Heart left ventricle (tissue), 16 donors: ENCODE data around the gene RREB1. TPM values are rescaled to one million over a fixed set of nuclear protein-coding genes. Genes with fewer than 3 reads are reported as not detected.

Experiments
- ATAC-seq, 4 donors: fragments of 200-7000 bp; cut with Tn5 transposase; one replicate each; pipeline ENCODE4 v1.9.1; 2020 to 2022; ENCODE audit warnings: moderate library complexity in 4 of 4, mild to moderate bottlenecking in 3 of 4, moderate number of reproducible peaks in 1 of 4
- DNase-seq, 5 donors: peaks; one replicate each; pipeline ENCODE4 v3.0.0-alpha.2; 2020
- H3K27ac ChIP-seq, 12 donors: fragments of 200-600 bp; sonication (generic) in 4 of 12; one replicate each; pipeline versions ENCODE4 v1.5.0 to v1.8.0; 2016 to 2022; ENCODE audit warnings: mild to moderate bottlenecking in 2 of 12
- H3K27me3 ChIP-seq, 9 donors: fragments of 200-600 bp; sonication (generic) in 2 of 9; one replicate each; pipeline versions ENCODE4 v1.5.1 to v1.8.0; 2016 to 2022; ENCODE audit warnings: mild to moderate bottlenecking in 3 of 9
- H3K36me3 ChIP-seq, 9 donors: fragments of 200-600 bp; sonication (generic) in 2 of 9; one replicate each; pipeline versions ENCODE4 v1.5.0 to v1.8.0; 2018 to 2022; ENCODE audit warnings: mild to moderate bottlenecking in 2 of 9
- H3K4me1 ChIP-seq, 12 donors: fragments of 200-600 bp; sonication (generic) in 4 of 12; one replicate each; pipeline versions ENCODE4 v1.5.0 to v1.8.0; 2016 to 2022; ENCODE audit warnings: mild to moderate bottlenecking in 3 of 12
- H3K4me3 ChIP-seq, 12 donors: fragments of 200-600 bp; sonication (generic) in 4 of 12; one replicate each; pipeline versions ENCODE4 v1.5.0 to v1.8.0; 2017 to 2022; ENCODE audit warnings: mild to moderate bottlenecking in 9 of 12, moderate library complexity in 4 of 12
- H3K9me3 ChIP-seq, 12 donors: fragments of 200-600 bp; sonication (generic) in 4 of 12; one replicate each; pipeline versions ENCODE4 v1.5.0 to v1.8.0; 2016 to 2022; ENCODE audit warnings: mild to moderate bottlenecking in 1 of 12
- CTCF ChIP-seq, 12 donors: fragments of 200-600 bp; sonication (generic) in 4 of 12; IDR thresholded peaks; one replicate each; pipeline versions ENCODE4 v1.5.0 to v1.8.0; 2018 to 2022; ENCODE audit warnings: antibody characterized with exemption in 12 of 12, mild to moderate bottlenecking in 5 of 12
- POLR2A ChIP-seq, 2 donors: fragments of 450-650 bp; IDR thresholded peaks; one replicate each; pipeline ENCODE4 v1.6.1; 2017; ENCODE audit warnings: antibody characterized with exemption in 2 of 2, mild to moderate bottlenecking in 2 of 2, moderate library complexity in 2 of 2
- WGBS, 4 donors: extraction: QIAGEN DNeasy Blood & Tissue Kit in 2 of 4; methylation state at CpG; one replicate each; pipeline versions ENCODE4 v1.1.5 to v1.1.7; 2013 to 2018; 5-methylcytosine and 5-hydroxymethylcytosine counted together
- intact Hi-C, 10 donors: fragments of 100-400 bp; cut with DNase I; formaldehyde crosslinking; loops; one replicate each; pipeline versions ENCODE4 v1.11.1 to v1.14.2; 2022
- long read RNA-seq, 3 donors: library from polyadenylated mRNA; unstranded; transcript quantifications; one replicate each; pipeline ENCODE4 v2.0.0, GENCODE V29; 2020 to 2021
- polyA plus RNA-seq, 2 donors: library from polyadenylated mRNA; stranded (reverse); fragments of 200-250 nt; gene quantifications; one replicate each; pipeline ENCODE4 v1.2.3, GENCODE V29; 2013
- total RNA-seq, 9 donors: library from RNA; depleted of rRNA in 2 of 9; stranded (reverse); fragments of >200 nt in 2 of 9; fragmentation: NEBNext Ultra II Directional in 3 of 9; extraction: Animal tissue kit (Norgen Biotek cat#: 25700) in 3 of 9; gene quantifications; one replicate each; pipeline versions ENCODE4 v1.1.0 to v1.2.4, GENCODE V29; 2016 to 2023
- donor health status: ischemic (EF 13 %, LVEDD 7.1; RV severe dilation, severe dysfunction).
- donor health status: healthy with polysubstance abuse.
- donor health status: DM: no; HTN: yes; CAD: no.
- donor health status: DM: no; HTN: no; CAD: no.
- donor health status: ischemic (EF 25% LVEDD 6.9; RV normal size, moderate dysfunction).
- donor health status: ischemic (EF 25% LVEDD 5.7; RV mildly dilated, moderate dysfunction).
- donor health status: healthy.
- donor health status: DM: yes; HTN: yes; CAD: no.
- donor health status: ischemic (EF 35%, LVEDD 5.7; RV mildly dilated, moderate dysfunction).
- donor health status: nonischemic (EF 11% LVEDD 7.7; RV severe dilation, severe dysfunction).
- donor health status: DM: yes; HTN: yes; CAD: no.
- donor health status: PGD.
- donor health status: ischemic (EF 29% LVEDD 5.4; RV normal size, mild dysfunction).
- donor health status: nonischemic (EF 23%, LVEDD 6.1; RV moderate dilation, normal function).

The RREB1 gene, protein sequence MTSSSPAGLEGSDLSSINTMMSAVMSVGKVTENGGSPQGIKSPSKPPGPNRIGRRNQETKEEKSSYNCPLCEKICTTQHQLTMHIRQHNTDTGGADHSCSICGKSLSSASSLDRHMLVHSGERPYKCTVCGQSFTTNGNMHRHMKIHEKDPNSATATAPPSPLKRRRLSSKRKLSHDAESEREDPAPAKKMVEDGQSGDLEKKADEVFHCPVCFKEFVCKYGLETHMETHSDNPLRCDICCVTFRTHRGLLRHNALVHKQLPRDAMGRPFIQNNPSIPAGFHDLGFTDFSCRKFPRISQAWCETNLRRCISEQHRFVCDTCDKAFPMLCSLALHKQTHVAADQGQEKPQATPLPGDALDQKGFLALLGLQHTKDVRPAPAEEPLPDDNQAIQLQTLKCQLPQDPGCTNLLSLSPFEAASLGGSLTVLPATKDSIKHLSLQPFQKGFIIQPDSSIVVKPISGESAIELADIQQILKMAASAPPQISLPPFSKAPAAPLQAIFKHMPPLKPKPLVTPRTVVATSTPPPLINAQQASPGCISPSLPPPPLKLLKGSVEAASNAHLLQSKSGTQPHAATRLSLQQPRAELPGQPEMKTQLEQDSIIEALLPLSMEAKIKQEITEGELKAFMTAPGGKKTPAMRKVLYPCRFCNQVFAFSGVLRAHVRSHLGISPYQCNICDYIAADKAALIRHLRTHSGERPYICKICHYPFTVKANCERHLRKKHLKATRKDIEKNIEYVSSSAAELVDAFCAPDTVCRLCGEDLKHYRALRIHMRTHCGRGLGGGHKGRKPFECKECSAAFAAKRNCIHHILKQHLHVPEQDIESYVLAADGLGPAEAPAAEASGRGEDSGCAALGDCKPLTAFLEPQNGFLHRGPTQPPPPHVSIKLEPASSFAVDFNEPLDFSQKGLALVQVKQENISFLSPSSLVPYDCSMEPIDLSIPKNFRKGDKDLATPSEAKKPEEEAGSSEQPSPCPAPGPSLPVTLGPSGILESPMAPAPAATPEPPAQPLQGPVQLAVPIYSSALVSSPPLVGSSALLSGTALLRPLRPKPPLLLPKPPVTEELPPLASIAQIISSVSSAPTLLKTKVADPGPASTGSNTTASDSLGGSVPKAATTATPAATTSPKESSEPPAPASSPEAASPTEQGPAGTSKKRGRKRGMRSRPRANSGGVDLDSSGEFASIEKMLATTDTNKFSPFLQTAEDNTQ (N-terminal part only)
- total RNA-seq (10 to 100 TPM; 28.6 to 49.4 (median 40.1) TPM), polyA plus RNA-seq (1 to 10 TPM; 8.7 to 9.1 TPM)
- long read RNA-seq, donor 1, partial matches to known transcripts = 9 of 18 reads
- long read RNA-seq, donor 1, other reads (novel, unspliced or antisense) = 9 of 18 reads
- long read RNA-seq, donor 2, partial matches to known transcripts = 0 of 6 reads
- long read RNA-seq, donor 2, other reads (novel, unspliced or antisense) = 6 of 6 reads
- long read RNA-seq, donor 3, partial matches to known transcripts = 19 of 20 reads
- long read RNA-seq, donor 3, other reads (novel, unspliced or antisense) = 1 of 20 reads

DNA sequence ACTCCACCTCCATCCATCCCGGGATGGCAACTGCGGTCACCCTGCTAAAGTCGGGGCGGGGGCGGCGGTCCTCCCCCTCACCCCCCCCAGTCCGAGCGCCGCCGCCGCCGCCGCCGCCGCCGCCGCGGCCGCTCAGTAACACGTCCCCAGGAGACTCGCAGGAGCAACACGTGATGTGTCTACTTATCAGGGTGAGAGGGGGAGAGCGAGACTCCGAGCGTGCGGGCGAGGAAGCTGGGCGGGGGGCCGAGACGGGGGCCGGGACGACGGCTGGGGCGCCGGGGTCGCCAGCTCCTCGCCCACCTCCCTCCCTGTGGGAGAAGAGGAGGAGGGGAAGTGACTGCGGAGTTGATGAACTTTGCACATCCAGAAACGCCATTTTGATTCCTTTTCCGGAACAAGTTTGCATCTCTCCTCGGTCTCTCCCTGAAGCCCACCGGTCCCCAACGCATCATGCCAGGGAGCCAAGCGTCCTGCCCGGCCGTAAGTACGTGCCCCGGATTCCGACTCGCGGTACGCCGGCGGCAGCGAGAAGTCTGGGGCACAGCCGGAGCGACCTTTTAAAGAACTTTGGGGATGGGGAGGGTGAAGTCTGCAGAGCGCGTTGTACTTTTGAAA, at the start of gene RREB1:
Gene RREB1 (plus strand): TSS at position 384 of the 618 bp plus-strand sequence. CDS start 73,951 bp downstream, outside the sequence.
- Histone ChIP-seq H3K27me3 (no peaks in the 10 kb centered on the region), H3K4me1 (peaks cover 0 to 44% (median 29%) of the 10 kb centered on the region in 12 donors), H3K27ac (peak within 1 kb of the TSS; percentile 88 to 99 (median 96)), H3K36me3 (no peaks in the 10 kb centered on the region), H3K9me3 (no peaks in the 10 kb centered on the region), H3K4me3 (peak within 1 kb of the TSS; percentile 71 to 99 (median 96))
- ATAC-seq = peak in 3 of 4 donors; percentile 69 to 77 (median 77)
- TF ChIP-seq POLR2A (IDR thresholded peaks at IDR 0.05) (peak in 1 of 2 donors; percentile 29), CTCF (IDR thresholded peaks at IDR 0.05) (no peak)
- 0 to 2% (median 0%) methylated on average over 34 to 59 of the region's 59 CpGs for WGBS, 4 donors
- intact Hi-C loops = loop anchor here in 8 of 10 donors (2.0 to 10.0 kb wide), 17 partner anchors 33 to 433 kb away; no protein-coding TSS in a partner anchor
- peak; percentile 69 to 79 (median 77) for DNase-seq

DNA sequence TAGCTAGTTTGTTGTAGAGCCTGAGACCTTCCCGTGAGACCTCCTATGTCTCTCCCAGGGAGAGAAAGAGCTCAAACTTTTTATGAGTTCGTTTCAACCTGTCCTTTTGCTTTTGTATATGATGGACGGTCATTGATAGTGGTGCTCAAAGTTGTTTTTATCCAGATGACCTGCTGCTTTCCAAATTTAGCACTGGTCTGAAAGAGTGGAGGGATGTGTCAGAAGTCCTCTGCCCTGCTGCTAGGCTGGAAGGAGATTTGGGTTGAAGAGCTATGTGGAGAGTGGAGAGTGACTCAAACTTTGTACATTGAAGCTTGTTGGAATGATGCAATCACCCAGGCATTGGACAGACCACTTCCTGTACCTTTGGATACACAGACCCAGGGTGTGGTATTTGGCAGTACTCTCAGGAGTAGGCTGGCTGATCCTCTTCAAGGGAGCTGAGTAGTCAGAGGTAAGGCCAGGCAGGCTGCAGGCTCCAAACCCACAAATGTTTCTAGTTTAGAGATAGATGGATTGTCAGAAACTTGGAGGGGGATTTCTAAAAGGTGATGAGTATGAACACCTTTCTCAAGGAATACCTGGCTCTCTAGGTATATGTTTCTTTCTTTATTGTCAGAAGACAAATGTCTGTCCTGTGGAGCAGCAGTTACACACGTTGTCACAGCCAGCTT, 49.4 kb upstream of the RREB1 start:
- Histone ChIP-seq H3K27ac (no peak overlapping the region), H3K27me3 (no peaks in the 10 kb centered on the region), H3K36me3 (no peaks in the 10 kb centered on the region), H3K9me3 (no peaks in the 10 kb centered on the region), H3K4me1 (peaks cover 0 to 7% (median 0%) of the 10 kb centered on the region in 12 donors), H3K4me3 (no peak overlapping the region)
- peak in 1 of 5 donors; percentile 41 for DNase-seq
- peak in 3 of 4 donors; percentile 41 to 84 (median 79) for ATAC-seq
- WGBS, 4 donors = 64 to 72% (median 70%) methylated on average over 4 of the region's 4 CpGs
- TF ChIP-seq CTCF (IDR thresholded peaks at IDR 0.05) = no peak
- TF ChIP-seq POLR2A (IDR thresholded peaks at IDR 0.05) = no peak
- intact Hi-C loops = loop anchor here in 2 of 10 donors (10.0 kb wide), 2 partner anchors 46 to 134 kb away; partner anchors contain the start of gene RREB1 (in 1 of the 2)
